ENCODE data around the gene MRPL33. TPM values are rescaled to one million over a fixed set of nuclear protein-coding genes. Genes with fewer than 3 reads are reported as not detected.

The MRPL33 gene
- total RNA-seq, 1 experiment from 2014 or later: 66.8 TPM

- Mint-ChIP-seq H3K36me3 (ENCODE audit: insufficient read depth in 1 of 3, low read depth in 3 of 3) (no peaks in the 10 kb centered on the region; a peak in 2 of 7 replicates), H3K27ac (0 out of 7 replicates have a peak overlapping the region, but pooled peaks of 1 of the 3 experiments have one; percentile 40), H3K9me3 (no peaks in the 10 kb centered on the region; a peak in 1 of 5 replicates), H3K4me3 (no peak overlapping the region), H3K4me1 (peaks cover 27 to 31% of the 10 kb centered on the region in 2 experiments), H3K27me3 (ENCODE audit: low read depth) (no peaks in the 10 kb centered on the region; the same call in 1 of the 2 replicates)
- no peaks in the 10 kb centered on the region for H3K9me3 ChIP-seq (ENCODE audit: control insufficient read depth, low read depth, low read length)
- H3K4me1 ChIP-seq (ENCODE audit: insufficient read depth, low read length): no peaks in the 10 kb centered on the region
- H3K79me2 ChIP-seq (ENCODE audit: insufficient read depth, low read length): no peaks in the 10 kb centered on the region
- no peak overlapping the region for H3K56ac ChIP-seq (ENCODE audit: insufficient read length, low read depth, low read length)
- no peak overlapping the region for H3K9ac ChIP-seq (ENCODE audit: extremely low read depth, insufficient read length, low read length)
- no peak overlapping the region for H2BK120ac ChIP-seq (ENCODE audit: low read depth, low read length, poor library complexity, severe bottlenecking)
- no peak overlapping the region for H3K14ac ChIP-seq (ENCODE audit: insufficient read depth, low read length)
- H3T11ph ChIP-seq (ENCODE audit: low read length): no peak overlapping the region
- no CpG with 5 or more reads among the region's 3 CpGs for WGBS (ENCODE audit: extremely low coverage, insufficient read length, low lambda C conversion rate)
- no peak overlapping the region for H3K23ac ChIP-seq (ENCODE audit: insufficient read length, low read depth, low read length)
- peaks cover 9% of the 10 kb centered on the region for H3K23me2 ChIP-seq (ENCODE audit: insufficient read length, low read depth, low read length, poor library complexity, severe bottlenecking)
- H4K8ac ChIP-seq (replicated peaks; ENCODE audit: insufficient read length, low read depth, low read length): no peak overlapping the region
- H2BK15ac ChIP-seq (ENCODE audit: low read depth, low read length): no peak overlapping the region
- H3K4me2 ChIP-seq (ENCODE audit: insufficient read depth, insufficient read length, low read length): no peak overlapping the region
- H3K18ac ChIP-seq (ENCODE audit: insufficient read length, low read depth, low read length): no peak overlapping the region
- H2BK5ac ChIP-seq (ENCODE audit: insufficient read length, low read length): no peak overlapping the region
- TF ChIP-seq CTCF (conservative IDR thresholded peaks at IDR 0.05): no peak
- no peak overlapping the region for H3K27ac ChIP-seq (ENCODE audit: insufficient read length, low read depth, low read length)
- no peak overlapping the region for H4K91ac ChIP-seq (ENCODE audit: insufficient read length, low read depth, low read length)
- no peak overlapping the region for H3K4ac ChIP-seq (ENCODE audit: low read depth, low read length)
- no peak for DNase-seq
- no peaks in the 10 kb centered on the region for H3K79me1 ChIP-seq (ENCODE audit: insufficient read depth, low read depth, low read length, poor library complexity, severe bottlenecking)
- no peak overlapping the region for H2AK5ac ChIP-seq (ENCODE audit: insufficient read length, low read length)
- no peak overlapping the region for H4K5ac ChIP-seq (ENCODE audit: insufficient read length, low read depth, low read length)
- H4K20me1 ChIP-seq (ENCODE audit: control insufficient read depth, insufficient read depth, insufficient read length): no peaks in the 10 kb centered on the region
- H3K27me3 ChIP-seq (ENCODE audit: insufficient read depth, low read length): no peaks in the 10 kb centered on the region
- no peak overlapping the region for H2BK12ac ChIP-seq (ENCODE audit: insufficient read length, low read depth, low read length)
- no peak overlapping the region for H2AFZ ChIP-seq (ENCODE audit: low read length)
- no peak overlapping the region for H2BK20ac ChIP-seq (ENCODE audit: low read depth, low read length, poor library complexity, severe bottlenecking)
Observed at GRCh38 chr2:27756091-27756490, 15.4 kb upstream of the MRPL33 start.

Data from H9 (cell line).